Superior temporal gyrus (tissue), 1 donor: ENCODE results near the gene SPECC1L.

Experiments
- DNase-seq: peaks from one replicate; pipeline ENCODE4 v3.0.0-alpha.2; 2016; ENCODE audit errors: extremely low spot score

Gene SPECC1L

GRCh38 chr22:24441406-24442351 lies 171.0 kb downstream of the SPECC1L start:
- no peak for DNase-seq

DNA sequence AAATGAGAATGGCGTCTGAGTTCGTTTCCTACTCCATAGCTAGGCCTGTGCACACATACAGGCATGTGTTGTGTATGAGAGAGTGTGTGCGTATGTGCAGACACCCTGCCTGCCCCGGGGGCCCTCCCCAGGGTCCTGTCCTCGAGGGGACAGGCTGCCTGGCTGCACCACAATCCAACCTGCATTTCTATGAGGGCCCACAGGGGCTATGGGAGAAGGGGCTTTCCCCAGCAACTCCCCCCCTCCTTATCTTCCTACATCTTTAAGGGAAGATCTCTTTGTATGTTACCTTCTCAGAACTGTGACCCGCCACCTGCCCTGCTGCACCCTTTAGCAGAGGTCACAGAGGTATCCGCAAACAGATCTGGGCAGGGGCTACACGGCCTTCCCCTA lies 171.7 kb downstream of the SPECC1L start:
- no peak for DNase-seq

GRCh38 chr22:24443668-24444067 lies 173.0 kb downstream of the SPECC1L start:
- no peak for DNase-seq

- DNase-seq = no peak
Observed at GRCh38 chr22:24444251-24444650, 173.6 kb downstream of the SPECC1L start.

DNA sequence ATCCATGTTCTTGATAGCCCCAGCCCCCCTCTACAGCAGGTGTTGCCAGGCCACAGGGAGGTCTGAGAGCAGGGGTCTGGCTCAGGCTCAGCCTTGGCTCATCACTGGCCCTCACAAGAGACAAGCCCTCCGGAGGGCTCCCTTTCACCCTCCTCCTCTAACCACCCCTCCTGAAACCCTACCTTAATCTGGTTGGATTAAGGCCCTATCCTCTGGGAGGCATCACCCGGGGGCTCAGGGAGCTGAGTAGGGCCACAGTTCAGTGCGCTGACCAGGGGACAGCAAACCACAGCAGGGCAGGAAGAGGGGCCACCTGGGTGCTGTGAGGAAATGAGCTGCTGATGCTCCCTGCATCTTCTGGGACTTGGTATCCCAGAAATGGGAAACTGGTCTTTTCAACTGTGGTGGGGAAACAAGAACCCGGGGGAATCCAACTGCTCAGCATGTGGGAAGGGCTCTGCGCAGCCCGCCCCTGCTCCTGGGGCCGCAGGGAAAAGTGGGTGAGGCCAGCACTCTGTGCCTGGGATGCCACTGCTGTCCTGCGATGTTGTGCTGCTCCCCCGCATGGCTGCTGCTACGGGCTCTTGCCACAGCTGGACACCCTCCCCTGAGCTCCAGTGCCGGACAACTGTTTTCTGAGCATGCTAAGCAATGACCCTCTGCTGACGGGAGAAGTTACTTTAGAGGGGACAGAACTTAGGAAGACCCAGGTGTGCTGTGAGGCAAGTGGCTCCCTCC lies 174.3 kb downstream of the SPECC1L start:
- DNase-seq = no peak

DNA sequence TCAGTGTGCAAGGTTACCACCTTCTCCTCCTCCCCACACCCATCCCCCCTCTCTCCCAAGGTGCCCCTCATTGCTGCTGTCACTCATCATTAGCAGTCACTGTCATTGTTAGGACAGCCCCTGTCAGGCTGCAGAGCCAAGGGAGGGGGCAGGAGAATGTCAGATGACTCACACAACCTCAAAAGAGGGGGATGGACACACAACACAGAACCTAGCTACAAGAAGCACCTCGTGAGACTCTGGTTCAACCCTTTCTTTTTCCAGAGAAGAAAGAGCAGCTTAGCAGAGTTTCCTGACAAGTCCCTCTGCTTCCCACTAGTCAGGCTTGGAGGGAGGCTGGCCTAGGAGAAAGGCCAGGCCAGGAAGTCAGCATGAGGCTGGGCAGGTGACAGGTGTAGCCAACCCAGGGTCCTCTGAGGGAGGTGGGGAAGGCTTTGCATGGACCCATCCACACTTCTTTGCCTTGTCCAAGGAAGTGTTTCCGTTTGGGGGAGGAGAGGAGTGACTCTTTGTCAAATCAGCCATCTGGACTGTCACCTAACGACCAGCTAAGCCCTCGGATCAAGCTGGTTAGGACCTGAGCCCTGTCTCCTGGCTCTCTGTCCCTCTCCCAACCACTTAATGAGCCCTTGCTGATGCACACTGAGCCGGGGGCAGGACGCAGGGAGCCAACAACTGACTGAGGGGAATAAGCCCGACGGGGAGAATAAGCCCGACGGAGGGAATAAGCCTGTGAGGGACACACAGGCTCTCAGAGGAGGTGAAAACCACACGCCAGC lies 175.0 kb downstream of the SPECC1L start:
- no peak for DNase-seq

DNA sequence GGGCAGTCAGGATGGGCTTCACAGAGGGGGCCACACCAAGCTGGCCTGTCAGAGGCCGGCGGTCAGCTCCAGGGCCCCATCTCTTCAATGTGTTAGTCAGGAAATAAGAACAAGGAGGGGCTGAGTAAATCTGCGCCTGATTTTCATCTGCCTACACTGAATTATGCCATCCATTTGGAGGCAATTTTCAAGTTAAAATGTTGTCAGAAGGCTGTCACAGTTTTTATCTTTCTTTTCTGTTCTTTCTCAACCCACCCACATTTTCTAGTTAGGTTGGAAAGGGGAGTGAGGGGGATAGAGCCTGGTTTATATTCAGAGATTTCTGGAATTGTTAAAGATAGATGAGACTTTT lies 175.6 kb downstream of the SPECC1L start:
- DNase-seq = no peak

DNA sequence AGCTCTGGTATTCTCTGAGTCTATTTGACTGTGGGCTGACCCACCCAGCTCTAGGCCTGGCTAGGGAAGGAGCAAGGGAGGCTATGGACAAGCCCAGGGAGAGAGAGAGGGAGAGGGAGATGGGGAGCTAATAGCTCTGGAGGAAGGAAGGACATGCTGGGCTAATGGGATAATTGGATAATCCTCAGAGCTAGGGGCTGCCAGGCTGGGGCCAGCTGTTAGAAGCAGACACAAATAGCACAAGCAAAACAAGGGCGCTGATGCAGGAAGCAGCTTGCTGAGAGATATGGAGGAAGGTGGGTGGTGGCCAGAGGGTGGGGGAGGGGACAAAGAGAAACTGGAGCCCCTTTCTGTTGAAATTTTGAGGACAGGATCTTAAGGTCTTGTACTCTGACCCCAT lies 180.0 kb downstream of the SPECC1L start:
- DNase-seq = no peak

- DNase-seq = no peak
Observed at GRCh38 chr22:24451162-24451561, 180.5 kb downstream of the SPECC1L start.

- no peak for DNase-seq
Observed at GRCh38 chr22:24453853-24454252, 183.2 kb downstream of the SPECC1L start.

DNA sequence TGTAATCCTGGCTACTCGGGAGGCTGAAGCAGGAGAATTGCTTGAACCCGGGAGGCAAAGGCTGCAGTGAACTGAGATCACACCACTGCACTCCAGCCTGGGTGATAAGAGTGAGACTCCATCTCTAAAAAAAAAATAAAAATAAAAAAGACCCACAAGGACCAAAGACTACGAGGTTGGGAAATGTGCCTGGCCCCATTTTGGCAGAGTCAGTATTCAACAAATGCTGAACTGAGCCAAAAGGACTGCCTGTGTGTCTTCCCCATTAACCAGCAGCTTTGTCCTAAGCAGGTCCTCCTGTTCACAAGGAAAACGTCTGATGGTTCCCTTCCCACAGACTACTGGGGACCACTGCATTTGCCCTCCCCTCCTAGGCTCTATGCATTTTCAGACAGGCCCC lies 184.4 kb downstream of the SPECC1L start:
- no peak for DNase-seq

DNA sequence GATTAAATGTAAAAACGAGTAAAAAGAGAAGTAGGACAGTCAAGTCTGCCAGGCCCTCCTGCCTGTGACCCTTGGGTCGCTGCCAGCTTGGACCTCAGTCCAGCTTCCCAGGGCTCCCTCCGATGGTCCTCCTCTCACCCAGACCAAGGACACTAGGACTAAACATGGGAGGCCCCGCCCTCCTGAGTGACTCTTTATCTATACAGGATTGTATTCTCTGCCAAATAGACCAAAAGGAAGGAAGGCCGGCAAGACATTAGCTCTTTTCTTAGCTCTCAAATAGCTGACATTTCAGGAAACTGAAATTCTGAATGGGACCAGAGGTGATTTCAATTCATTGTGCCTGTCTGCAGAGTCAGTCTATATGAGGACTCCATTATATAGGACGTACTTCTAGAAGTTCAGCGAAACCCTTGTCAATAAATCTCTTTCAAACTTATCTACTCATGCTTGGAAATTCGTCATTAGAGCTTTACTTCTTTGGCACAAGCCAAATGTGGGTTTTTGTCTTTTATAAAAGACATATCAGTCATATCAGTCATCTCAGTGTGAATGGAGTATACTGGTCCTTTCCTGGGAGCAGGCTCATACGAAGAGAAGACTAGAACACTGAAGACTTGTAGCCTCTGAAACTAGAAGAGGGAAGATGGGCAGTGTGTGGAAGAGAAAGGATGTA lies 185.3 kb downstream of the SPECC1L start:
- no peak for DNase-seq

DNA sequence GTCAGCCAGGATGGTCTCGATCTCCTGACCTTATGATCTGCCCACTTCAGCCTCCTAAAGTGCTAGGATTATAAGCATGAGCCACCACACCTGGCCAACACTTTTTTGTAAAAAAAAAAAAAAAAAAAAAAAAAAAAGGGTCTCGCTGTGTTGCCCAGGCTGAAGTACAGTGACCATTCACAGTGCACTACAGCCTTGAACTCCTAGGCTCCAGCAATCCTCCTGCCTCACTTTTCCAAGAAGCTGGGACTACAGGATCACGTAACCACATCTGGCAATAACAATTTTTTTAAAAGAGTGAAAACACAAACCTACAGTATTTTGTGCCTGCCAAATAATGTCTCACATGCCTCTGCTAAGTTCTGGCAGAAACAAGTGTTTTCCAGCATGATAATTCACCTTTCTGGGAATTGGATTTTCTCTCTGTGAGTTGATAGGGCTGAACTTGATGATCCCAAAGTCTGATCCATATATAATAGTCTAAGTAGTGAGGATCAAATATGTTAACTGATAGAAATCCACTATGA lies 187.3 kb downstream of the SPECC1L start:
- DNase-seq = no peak

DNA sequence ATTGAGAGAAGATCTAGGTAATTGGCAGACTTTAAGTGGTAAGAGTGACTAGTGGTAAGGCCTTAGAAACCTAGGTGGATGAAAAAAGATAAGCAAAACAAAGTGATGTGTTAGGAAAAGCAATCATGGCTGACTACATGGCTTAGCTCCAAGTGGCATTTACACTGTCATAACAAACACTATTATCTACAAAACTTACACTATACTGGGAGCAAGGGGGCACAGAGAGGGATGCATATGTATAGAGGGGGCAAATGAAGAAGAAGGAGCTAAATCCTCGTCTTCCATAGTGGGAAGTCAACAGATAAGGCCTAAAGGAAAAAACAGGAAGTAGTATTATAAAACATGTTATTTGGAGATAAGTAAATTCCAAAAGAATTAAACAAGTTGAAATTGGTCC lies 189.3 kb downstream of the SPECC1L start:
- DNase-seq = no peak

DNA sequence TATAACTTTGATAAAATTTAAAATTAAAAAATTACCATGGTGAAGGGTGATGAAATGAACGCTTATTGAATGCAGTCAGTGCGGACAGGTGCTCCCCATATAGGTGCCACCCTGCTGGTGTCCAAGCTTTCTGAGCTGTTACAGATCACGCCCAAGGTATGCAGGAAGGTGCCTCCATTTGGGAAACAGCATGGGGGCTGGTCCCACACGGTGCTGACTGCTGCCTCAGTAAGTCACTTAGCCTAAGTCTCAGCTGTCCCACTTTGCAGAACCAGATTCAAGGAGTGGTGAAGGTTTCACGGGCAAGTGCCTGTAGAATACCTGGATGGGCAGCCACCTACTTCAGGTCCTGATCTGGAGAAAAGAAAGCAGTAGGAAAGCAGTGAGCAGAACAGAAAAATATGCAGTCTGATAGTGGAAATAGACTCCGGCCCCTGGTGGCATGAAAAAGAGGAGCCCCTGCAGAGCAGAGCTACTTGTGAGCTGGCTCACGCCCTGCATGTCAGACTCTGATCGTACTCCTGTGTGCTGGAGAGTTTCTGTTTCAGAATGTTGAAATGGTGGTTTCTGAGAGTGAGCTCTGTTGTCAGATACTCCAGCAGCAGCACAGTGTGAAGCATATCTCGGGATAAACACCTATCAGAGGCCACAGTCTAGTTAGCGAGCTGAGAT lies 189.9 kb downstream of the SPECC1L start:
- no peak for DNase-seq

GRCh38 chr22:24463071-24463760 lies 192.6 kb downstream of the SPECC1L start:
- no peak for DNase-seq

DNA sequence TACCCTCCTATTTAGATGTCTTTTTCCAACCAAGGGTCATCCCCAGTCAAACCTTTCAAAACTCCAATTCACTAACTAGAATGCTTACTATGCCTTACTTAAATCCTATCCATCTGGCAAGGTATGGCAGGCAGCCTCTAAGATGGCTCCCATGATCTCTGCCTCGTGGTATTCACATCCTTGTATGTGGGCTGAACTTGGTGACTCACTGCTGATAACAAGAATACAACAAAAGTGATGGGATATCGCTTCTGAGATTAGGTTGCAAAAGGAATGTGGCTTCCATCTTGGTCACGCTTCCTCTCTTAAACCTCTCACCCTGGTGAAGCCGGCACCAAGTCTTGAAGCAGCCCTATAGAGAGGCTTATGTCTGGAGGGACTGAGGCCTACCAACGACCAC lies 194.9 kb downstream of the SPECC1L start:
- no peak for DNase-seq

DNA sequence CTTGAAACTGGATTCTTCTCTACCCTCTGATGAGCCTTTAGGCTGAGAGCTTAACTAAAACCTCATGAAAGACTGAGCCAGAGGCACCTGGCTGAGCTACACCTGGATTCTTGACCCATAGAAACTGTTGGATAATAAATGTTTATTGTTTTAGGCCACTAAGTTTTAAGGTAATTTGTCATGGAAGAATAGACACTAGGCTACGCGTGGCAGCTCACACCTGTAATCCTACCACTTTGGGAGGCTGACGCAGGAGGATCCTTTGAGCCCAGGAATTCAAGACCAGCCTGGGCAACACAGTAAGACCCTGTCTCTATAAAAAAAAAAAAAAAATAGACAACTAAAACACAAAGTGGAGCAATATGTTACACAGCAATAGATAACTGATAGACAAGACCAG lies 195.3 kb downstream of the SPECC1L start:
- no peak for DNase-seq

DNA sequence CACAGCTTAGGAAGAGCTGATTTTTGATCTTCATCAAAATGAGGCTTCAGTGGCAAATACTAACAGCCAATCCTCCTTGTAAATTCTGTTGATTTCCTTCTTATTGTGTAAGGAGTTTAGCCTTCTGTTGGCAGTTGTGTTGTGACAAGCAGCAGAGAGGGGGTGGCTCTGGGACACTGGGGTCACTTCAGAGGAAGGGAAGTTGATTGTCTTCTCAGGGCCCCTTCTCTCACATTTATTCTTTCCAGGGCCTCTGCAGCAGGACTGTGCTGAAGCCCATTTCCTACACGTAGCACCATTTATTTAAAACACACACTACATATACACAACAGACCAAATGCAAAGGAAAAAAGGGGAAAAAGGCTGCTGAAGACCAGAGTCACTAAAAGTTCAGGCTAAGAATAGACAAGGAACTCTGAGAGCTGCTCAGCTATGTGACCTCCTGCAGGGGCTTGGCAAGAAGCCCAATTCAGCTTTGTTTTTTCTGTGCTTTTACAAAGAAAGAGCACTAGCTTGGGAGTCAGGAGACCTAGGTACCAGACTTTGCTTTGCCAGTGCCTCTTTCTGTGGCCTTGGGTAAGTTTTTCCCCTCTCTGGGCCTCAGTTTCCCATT lies 196.2 kb downstream of the SPECC1L start:
- DNase-seq = peak; percentile 22

DNA sequence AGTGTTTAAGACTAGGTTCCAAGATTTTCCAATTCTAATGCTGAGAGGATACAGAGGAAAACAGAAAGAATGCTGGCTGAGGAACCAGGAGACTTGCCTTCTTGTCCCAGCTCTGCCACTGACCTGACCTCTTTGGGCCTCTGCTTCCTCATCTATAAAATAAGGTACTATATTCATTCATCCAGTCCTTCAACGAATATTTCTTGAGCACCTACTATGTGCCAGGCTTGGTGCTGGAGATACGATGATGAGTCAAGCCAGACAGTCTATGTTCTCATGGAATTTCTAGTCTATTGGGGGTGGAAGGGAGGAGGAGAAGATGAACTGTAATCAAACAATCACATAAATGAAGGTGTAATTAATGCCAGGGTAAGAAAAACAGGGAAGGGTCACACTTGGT lies 196.7 kb downstream of the SPECC1L start:
- DNase-seq = no peak
